WTC11 (cell line): ENCODE data around the gene NRBP1. TPM values are rescaled to one million over a fixed set of nuclear protein-coding genes. Genes with fewer than 3 reads are reported as not detected.
"Not testable (repeated sequence)": the region's sequence is repeated elsewhere in the genome, so short reads cannot be mapped to it uniquely, and the experiment has no call there.

Source experiments
- ATAC-seq: fragments of 200-7000 bp; cut with Tn5 transposase; 2 replicates; pipeline ENCODE4 v1.10.0; 2021; ENCODE audit warnings: mild to moderate bottlenecking, moderate library complexity
- CTCF ChIA-PET: fragments of 300-600 bp; sonication (Branson Sonifier 250); formaldehyde crosslinking; loops from one replicate; lab custom pipeline; 2021; ENCODE audit warnings: antibody characterized with exemption; lab: Charles Lee
- POLR2A ChIA-PET: fragments of 350-600 bp; sonication (Branson Sonifier 250); formaldehyde crosslinking; loops from one replicate; lab custom pipeline; 2021; ENCODE audit warnings: antibody characterized with exemption; lab: Charles Lee
- DNase-seq: peaks from one replicate; pipeline ENCODE4 v3.0.0; 2021; ENCODE audit warnings: low spot score
- H3K27ac Mint-ChIP-seq: 2 replicates; pipeline ENCODE4 v1.8.0; 2021; ENCODE audit warnings: mixed read lengths
- H3K27me3 Mint-ChIP-seq: 2 replicates; pipeline ENCODE4 v1.8.0; 2021; ENCODE audit warnings: low read depth, mild to moderate bottlenecking, moderate library complexity, mixed read lengths
- H3K36me3 Mint-ChIP-seq: 2 replicates; pipeline ENCODE4 v1.8.0; 2021; ENCODE audit warnings: mixed read lengths
- H3K4me1 Mint-ChIP-seq: 2 replicates; pipeline ENCODE4 v1.8.0; 2022; ENCODE audit warnings: mixed read lengths
- H3K4me3 Mint-ChIP-seq: 2 replicates; pipeline ENCODE4 v1.8.0; 2021; ENCODE audit warnings: mild to moderate bottlenecking, moderate library complexity, mixed read lengths
- H3K9me3 Mint-ChIP-seq: 2 replicates; pipeline ENCODE4 v1.8.0; 2021; ENCODE audit warnings: mixed read lengths
- ATF1 ChIP-seq: sonication (generic); formaldehyde crosslinking; IDR thresholded peaks from 2 replicates; pipeline ENCODE4 v1.8.1; 2023; ENCODE audit warnings: mild to moderate bottlenecking, moderate library complexity, missing genetic modification reagents
- CREB1 ChIP-seq: sonication (generic); formaldehyde crosslinking; IDR thresholded peaks from 2 replicates; pipeline ENCODE4 v1.8.0; 2023; ENCODE audit warnings: mild to moderate bottlenecking, missing genetic modification reagents
- FOXJ3 ChIP-seq: sonication (generic); formaldehyde crosslinking; IDR thresholded peaks from 2 replicates; pipeline ENCODE4 v1.9.0; 2021; ENCODE audit warnings: missing genetic modification reagents, mild to moderate bottlenecking, borderline replicate concordance
- FOXP1 ChIP-seq: sonication (generic); formaldehyde crosslinking; IDR thresholded peaks from 2 replicates; pipeline ENCODE4 v1.8.0; 2022; ENCODE audit warnings: missing genetic modification reagents, mild to moderate bottlenecking, moderate library complexity, borderline replicate concordance
- GABPB1 ChIP-seq: sonication (generic); formaldehyde crosslinking; IDR thresholded peaks from 2 replicates; pipeline ENCODE4 v1.8.1; 2023; ENCODE audit warnings: mild to moderate bottlenecking, missing genetic modification reagents
- NFATC4 ChIP-seq: fragments of 250-450 bp; sonication (Bioruptor Pico); IDR thresholded peaks from 2 replicates; pipeline ENCODE4 v1.9.0; 2021; ENCODE audit warnings: mild to moderate bottlenecking
- NFE2L1 ChIP-seq: sonication (generic); formaldehyde crosslinking; IDR thresholded peaks from 2 replicates; pipeline ENCODE4 v1.8.1; 2023; ENCODE audit warnings: missing genetic modification reagents
- SMAD4 ChIP-seq: sonication (generic); formaldehyde crosslinking; IDR thresholded peaks from 2 replicates; pipeline ENCODE4 v1.8.0; 2022; ENCODE audit warnings: mild to moderate bottlenecking, missing genetic modification reagents
- SP1 ChIP-seq: sonication (generic); formaldehyde crosslinking; conservative IDR thresholded peaks from 2 replicates; pipeline ENCODE4 v1.8.1; 2022; ENCODE audit warnings: missing genetic modification reagents
- TEAD4 ChIP-seq: sonication (generic); formaldehyde crosslinking; IDR thresholded peaks from 2 replicates; pipeline ENCODE4 v1.8.0; 2022; ENCODE audit warnings: mild to moderate bottlenecking, missing genetic modification reagents
- ZNF121 ChIP-seq: sonication (generic); formaldehyde crosslinking; IDR thresholded peaks from 2 replicates; pipeline ENCODE4 v1.8.0; 2023; ENCODE audit warnings: missing genetic modification reagents
- ZNF138 ChIP-seq: sonication (generic); formaldehyde crosslinking; conservative IDR thresholded peaks from 2 replicates; pipeline ENCODE4 v1.8.1; 2022; ENCODE audit warnings: mild to moderate bottlenecking, moderate library complexity, missing genetic modification reagents
- ZNF416 ChIP-seq: fragments of 250-450 bp; sonication (Bioruptor Pico); IDR thresholded peaks from 2 replicates; pipeline ENCODE4 v1.9.0; 2021; ENCODE audit warnings: mild to moderate bottlenecking, inconsistent platforms
- ZNF423 ChIP-seq: fragments of 250-450 bp; sonication (Bioruptor Pico); IDR thresholded peaks from 2 replicates; pipeline ENCODE4 v2.1.2; 2022; ENCODE audit warnings: mild to moderate bottlenecking, moderate library complexity
- total RNA-seq: library from RNA; stranded (reverse); gene quantifications from 3 replicates; pipeline ENCODE4 v1.2.3, GENCODE V29; 2021
- TF ChIP-seq, protein P1 (sequence below): sonication (generic); formaldehyde crosslinking; IDR thresholded peaks from 2 replicates; pipeline ENCODE4 v1.8.1; 2023; ENCODE audit warnings: mild to moderate bottlenecking, missing genetic modification reagents, moderate library complexity
- TF ChIP-seq, protein P2 (sequence below): fragments of 250-450 bp; sonication (Bioruptor Pico); IDR thresholded peaks from 2 replicates; pipeline ENCODE4 v2.1.2; 2022; ENCODE audit warnings: mild to moderate bottlenecking, moderate library complexity
- TF ChIP-seq, protein P3 (sequence below): sonication (generic); formaldehyde crosslinking; IDR thresholded peaks from 2 replicates; pipeline ENCODE4 v1.8.0; 2023; ENCODE audit warnings: missing genetic modification reagents
- TF ChIP-seq, protein P4 (sequence below): sonication (generic); formaldehyde crosslinking; conservative IDR thresholded peaks from 2 replicates; pipeline ENCODE4 v1.8.1; 2022; ENCODE audit warnings: mild to moderate bottlenecking, missing genetic modification reagents
- TF ChIP-seq, protein P5 (sequence below): sonication (generic); formaldehyde crosslinking; IDR thresholded peaks from 2 replicates; pipeline ENCODE4 v1.8.1; 2022; ENCODE audit warnings: missing genetic modification reagents, borderline replicate concordance
- TF ChIP-seq, protein P6 (sequence below): fragments of 250-450 bp; sonication (Bioruptor Pico); IDR thresholded peaks from 2 replicates; pipeline ENCODE4 v1.9.0; 2021; ENCODE audit warnings: mild to moderate bottlenecking
- TF ChIP-seq, protein P7 (sequence below): fragments of 250-450 bp; sonication (Bioruptor Pico); IDR thresholded peaks from 2 replicates; pipeline ENCODE4 v1.8.0; 2021; ENCODE audit warnings: mild to moderate bottlenecking
- TF ChIP-seq, protein P8 (sequence below): sonication (generic); formaldehyde crosslinking; IDR thresholded peaks from 2 replicates; pipeline ENCODE4 v1.8.0; 2022; ENCODE audit warnings: mild to moderate bottlenecking, missing genetic modification reagents
- TF ChIP-seq, protein P9 (sequence below): sonication (generic); formaldehyde crosslinking; IDR thresholded peaks from 2 replicates; pipeline ENCODE4 v1.8.1; 2022; ENCODE audit warnings: low read depth, mild to moderate bottlenecking, moderate library complexity, missing genetic modification reagents, borderline replicate concordance
- TF ChIP-seq, protein P10 (sequence below): sonication (generic); formaldehyde crosslinking; IDR thresholded peaks from 2 replicates; pipeline ENCODE4 v1.8.1; 2023; ENCODE audit warnings: mild to moderate bottlenecking, missing genetic modification reagents

Gene NRBP1
- total RNA-seq, 1 experiment from 2014 or later, result 110 TPM

DNA sequence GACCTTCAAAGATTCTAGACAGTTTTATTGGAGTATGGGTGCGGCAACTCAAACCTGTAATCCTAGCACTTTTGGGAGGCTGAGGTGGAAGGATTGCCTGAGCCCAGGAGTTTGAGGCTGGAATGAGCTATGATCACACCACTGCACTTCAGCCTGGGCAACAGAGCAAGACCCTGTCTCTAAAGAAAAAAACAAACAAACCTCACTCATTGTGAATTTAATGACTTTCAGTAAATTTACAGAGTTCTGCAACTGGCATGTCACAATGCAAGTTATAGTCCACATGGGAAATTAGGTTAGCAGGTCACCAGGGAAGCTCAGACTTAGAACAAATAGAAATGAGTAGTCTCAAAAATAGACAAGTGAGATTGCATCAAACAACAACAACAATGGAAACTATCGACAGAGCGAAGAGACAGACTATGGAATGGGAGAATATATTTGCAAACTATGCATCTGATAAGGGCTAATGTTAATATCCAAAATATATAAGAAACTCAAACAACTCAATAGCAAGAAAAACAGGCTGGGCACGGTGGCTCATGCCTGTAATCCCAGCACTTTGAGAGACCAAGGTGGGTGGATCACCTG is 6.7 kb upstream of the NRBP1 start (continued):
- TF ChIP-seq, protein P1, sequence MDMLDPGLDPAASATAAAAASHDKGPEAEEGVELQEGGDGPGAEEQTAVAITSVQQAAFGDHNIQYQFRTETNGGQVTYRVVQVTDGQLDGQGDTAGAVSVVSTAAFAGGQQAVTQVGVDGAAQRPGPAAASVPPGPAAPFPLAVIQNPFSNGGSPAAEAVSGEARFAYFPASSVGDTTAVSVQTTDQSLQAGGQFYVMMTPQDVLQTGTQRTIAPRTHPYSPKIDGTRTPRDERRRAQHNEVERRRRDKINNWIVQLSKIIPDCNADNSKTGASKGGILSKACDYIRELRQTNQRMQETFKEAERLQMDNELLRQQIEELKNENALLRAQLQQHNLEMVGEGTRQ (CRISPR knock-in tag), result no peak
- TF ChIP-seq, protein P2, sequence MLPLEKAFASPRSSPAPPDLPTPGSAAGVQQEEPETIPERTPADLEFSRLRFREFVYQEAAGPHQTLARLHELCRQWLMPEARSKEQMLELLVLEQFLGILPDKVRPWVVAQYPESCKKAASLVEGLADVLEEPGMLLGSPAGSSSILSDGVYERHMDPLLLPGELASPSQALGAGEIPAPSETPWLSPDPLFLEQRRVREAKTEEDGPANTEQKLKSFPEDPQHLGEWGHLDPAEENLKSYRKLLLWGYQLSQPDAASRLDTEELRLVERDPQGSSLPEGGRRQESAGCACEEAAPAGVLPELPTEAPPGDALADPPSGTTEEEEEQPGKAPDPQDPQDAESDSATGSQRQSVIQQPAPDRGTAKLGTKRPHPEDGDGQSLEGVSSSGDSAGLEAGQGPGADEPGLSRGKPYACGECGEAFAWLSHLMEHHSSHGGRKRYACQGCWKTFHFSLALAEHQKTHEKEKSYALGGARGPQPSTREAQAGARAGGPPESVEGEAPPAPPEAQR (CRISPR knock-in tag), result no peak
- no peak for TF ChIP-seq ZNF138 (CRISPR knock-in tag)
- TF ChIP-seq, protein P3, sequence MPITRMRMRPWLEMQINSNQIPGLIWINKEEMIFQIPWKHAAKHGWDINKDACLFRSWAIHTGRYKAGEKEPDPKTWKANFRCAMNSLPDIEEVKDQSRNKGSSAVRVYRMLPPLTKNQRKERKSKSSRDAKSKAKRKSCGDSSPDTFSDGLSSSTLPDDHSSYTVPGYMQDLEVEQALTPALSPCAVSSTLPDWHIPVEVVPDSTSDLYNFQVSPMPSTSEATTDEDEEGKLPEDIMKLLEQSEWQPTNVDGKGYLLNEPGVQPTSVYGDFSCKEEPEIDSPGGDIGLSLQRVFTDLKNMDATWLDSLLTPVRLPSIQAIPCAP (CRISPR knock-in tag), result no peak
- TF ChIP-seq TEAD4 (CRISPR knock-in tag), result no peak
- TF ChIP-seq, protein P4, sequence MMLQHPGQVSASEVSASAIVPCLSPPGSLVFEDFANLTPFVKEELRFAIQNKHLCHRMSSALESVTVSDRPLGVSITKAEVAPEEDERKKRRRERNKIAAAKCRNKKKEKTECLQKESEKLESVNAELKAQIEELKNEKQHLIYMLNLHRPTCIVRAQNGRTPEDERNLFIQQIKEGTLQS (CRISPR knock-in tag), result no peak
- TF ChIP-seq ZNF121 (CRISPR knock-in tag), result no peak
- no peak for TF ChIP-seq FOXP1 (CRISPR knock-in tag)
- TF ChIP-seq SP1, result no peak
- TF ChIP-seq, all 79 proteins: peak for 0

DNA sequence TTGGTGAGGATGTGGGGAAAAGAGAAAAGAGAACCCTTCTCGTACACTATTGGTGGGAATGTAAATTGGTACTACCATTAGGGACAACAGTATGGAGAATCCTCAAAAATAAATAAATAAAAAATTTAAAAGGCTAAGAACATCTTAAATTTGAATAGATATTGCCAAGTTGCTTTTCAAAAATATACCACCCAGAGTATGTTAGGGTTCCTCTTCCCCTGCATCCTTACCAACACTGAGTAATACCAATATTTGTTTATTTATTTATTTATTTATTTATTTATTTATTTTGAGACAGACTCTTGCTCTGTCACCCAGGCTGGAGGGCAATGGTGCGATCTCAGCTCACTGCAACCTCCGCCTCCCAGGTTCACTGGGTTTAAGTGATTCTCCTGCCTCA is 5.5 kb upstream of the NRBP1 start:
- Mint-ChIP-seq H3K4me3 (no peak overlapping the region), H3K27me3 (peaks cover 4% of the 10 kb centered on the region; the same call in 1 of the 2 replicates), H3K27ac (no peak overlapping the region), H3K36me3 (no peaks in the 10 kb centered on the region), H3K4me1 (peaks cover 7% of the 10 kb centered on the region)
- no peak for ATAC-seq
- ChIA-PET CTCF (no interaction called here), POLR2A (no interaction called here)
- TF ChIP-seq GABPB1 (CRISPR knock-in tag), result no peak
- TF ChIP-seq, protein P5, sequence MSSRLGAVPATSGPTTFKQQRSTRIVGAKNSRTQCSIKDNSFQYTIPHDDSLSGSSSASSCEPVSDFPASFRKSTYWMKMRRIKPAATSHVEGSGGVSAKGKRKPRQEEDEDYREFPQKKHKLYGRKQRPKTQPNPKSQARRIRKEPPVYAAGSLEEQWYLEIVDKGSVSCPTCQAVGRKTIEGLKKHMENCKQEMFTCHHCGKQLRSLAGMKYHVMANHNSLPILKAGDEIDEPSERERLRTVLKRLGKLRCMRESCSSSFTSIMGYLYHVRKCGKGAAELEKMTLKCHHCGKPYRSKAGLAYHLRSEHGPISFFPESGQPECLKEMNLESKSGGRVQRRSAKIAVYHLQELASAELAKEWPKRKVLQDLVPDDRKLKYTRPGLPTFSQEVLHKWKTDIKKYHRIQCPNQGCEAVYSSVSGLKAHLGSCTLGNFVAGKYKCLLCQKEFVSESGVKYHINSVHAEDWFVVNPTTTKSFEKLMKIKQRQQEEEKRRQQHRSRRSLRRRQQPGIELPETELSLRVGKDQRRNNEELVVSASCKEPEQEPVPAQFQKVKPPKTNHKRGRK (CRISPR knock-in tag), result no peak
- TF ChIP-seq NFE2L1, result no peak
- no peak for TF ChIP-seq SMAD4 (CRISPR knock-in tag)
- TF ChIP-seq FOXJ3 (CRISPR knock-in tag), result no peak
- no peak for TF ChIP-seq ATF1 (CRISPR knock-in tag)
- TF ChIP-seq, protein P6, sequence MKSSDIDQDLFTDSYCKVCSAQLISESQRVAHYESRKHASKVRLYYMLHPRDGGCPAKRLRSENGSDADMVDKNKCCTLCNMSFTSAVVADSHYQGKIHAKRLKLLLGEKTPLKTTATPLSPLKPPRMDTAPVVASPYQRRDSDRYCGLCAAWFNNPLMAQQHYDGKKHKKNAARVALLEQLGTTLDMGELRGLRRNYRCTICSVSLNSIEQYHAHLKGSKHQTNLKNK (CRISPR knock-in tag), result no peak
- TF ChIP-seq, protein P7, sequence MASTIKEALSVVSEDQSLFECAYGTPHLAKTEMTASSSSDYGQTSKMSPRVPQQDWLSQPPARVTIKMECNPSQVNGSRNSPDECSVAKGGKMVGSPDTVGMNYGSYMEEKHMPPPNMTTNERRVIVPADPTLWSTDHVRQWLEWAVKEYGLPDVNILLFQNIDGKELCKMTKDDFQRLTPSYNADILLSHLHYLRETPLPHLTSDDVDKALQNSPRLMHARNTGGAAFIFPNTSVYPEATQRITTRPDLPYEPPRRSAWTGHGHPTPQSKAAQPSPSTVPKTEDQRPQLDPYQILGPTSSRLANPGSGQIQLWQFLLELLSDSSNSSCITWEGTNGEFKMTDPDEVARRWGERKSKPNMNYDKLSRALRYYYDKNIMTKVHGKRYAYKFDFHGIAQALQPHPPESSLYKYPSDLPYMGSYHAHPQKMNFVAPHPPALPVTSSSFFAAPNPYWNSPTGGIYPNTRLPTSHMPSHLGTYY, result no peak
- no peak for TF ChIP-seq ZNF416 (CRISPR knock-in tag)
- no peak for TF ChIP-seq CREB1 (CRISPR knock-in tag)
- TF ChIP-seq, protein P8, sequence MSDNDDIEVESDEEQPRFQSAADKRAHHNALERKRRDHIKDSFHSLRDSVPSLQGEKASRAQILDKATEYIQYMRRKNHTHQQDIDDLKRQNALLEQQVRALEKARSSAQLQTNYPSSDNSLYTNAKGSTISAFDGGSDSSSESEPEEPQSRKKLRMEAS (CRISPR knock-in tag), result no peak
- TF ChIP-seq, protein P9, sequence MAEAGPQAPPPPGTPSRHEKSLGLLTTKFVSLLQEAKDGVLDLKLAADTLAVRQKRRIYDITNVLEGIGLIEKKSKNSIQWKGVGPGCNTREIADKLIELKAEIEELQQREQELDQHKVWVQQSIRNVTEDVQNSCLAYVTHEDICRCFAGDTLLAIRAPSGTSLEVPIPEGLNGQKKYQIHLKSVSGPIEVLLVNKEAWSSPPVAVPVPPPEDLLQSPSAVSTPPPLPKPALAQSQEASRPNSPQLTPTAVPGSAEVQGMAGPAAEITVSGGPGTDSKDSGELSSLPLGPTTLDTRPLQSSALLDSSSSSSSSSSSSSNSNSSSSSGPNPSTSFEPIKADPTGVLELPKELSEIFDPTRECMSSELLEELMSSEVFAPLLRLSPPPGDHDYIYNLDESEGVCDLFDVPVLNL, result no peak
- no peak for TF ChIP-seq NFATC4 (CRISPR knock-in tag)
- TF ChIP-seq ZNF423 (CRISPR knock-in tag), result no peak
- TF ChIP-seq, protein P10, sequence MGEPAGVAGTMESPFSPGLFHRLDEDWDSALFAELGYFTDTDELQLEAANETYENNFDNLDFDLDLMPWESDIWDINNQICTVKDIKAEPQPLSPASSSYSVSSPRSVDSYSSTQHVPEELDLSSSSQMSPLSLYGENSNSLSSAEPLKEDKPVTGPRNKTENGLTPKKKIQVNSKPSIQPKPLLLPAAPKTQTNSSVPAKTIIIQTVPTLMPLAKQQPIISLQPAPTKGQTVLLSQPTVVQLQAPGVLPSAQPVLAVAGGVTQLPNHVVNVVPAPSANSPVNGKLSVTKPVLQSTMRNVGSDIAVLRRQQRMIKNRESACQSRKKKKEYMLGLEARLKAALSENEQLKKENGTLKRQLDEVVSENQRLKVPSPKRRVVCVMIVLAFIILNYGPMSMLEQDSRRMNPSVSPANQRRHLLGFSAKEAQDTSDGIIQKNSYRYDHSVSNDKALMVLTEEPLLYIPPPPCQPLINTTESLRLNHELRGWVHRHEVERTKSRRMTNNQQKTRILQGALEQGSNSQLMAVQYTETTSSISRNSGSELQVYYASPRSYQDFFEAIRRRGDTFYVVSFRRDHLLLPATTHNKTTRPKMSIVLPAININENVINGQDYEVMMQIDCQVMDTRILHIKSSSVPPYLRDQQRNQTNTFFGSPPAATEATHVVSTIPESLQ (CRISPR knock-in tag), result no peak
- TF ChIP-seq, all 79 proteins: peak for 0
- no peak for DNase-seq
- no peaks in the 10 kb centered on the region for H3K9me3 Mint-ChIP-seq

DNA sequence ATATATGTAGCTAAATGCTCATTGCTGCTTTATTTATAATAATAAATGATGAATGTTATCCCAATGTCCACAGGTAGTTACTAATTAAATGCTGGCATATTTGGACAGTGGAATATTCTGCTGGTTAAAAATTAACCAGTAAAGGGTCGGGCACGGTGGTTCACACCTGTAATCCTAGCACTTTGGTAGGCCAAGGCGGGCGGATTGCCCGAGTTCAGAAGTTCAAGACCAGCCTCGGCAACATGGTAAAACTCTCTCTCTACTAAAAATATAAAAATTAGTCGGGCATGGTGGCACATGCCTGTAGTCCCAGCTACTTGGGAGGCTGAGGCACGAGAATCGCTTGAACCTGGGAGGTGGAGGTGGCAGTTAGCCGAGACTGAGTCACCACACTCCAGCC is 3.4 kb upstream of the NRBP1 start:
- ATAC-seq, H3K9me3 Mint-ChIP-seq, DNase-seq, H3K36me3 Mint-ChIP-seq, H3K4me3 Mint-ChIP-seq, H3K27ac Mint-ChIP-seq, POLR2A ChIA-PET, H3K27me3 Mint-ChIP-seq, CTCF ChIA-PET: not testable (repeated sequence)
- peaks cover 16% of the 10 kb centered on the region for H3K4me1 Mint-ChIP-seq
